HG02938 (cell line): Measurements from ENCODE around the gene NAXD.
"Not testable (repeated sequence)": the region's sequence is repeated elsewhere in the genome, so short reads cannot be mapped to it uniquely, and the experiment has no call there.

Experiments used
- ATAC-seq: cut with Tn5 transposase; IDR thresholded peaks from one replicate; pipeline ENCODE4 v1.9.1; 2021; ENCODE audit warnings: mild to moderate bottlenecking, moderate library complexity; ENCODE audit not compliant: unreplicated experiment

The NAXD gene

GRCh38 chr13:110662777-110663443, 47.6 kb downstream of the NAXD start:
- ATAC-seq = no peak

- ATAC-seq = no peak
Observed at GRCh38 chr13:110663491-110663890, 48.1 kb downstream of the NAXD start.

GRCh38 chr13:110664041-110664440, 48.7 kb downstream of the NAXD start:
- ATAC-seq = no peak

GRCh38 chr13:110664673-110665072, 49.3 kb downstream of the NAXD start:
- no peak for ATAC-seq

GRCh38 chr13:110665491-110666254, 50.3 kb downstream of the NAXD start:
- no peak for ATAC-seq

- ATAC-seq = no peak
Observed at GRCh38 chr13:110666255-110666533, 50.8 kb downstream of the NAXD start.

GRCh38 chr13:110669036-110669435, 53.7 kb downstream of the NAXD start:
- ATAC-seq = no peak

- not testable (repeated sequence) for ATAC-seq
Observed at GRCh38 chr13:110669814-110670213, 54.5 kb downstream of the NAXD start.

- peak; percentile 64 for ATAC-seq
Observed at GRCh38 chr13:110676595-110677587, 61.5 kb downstream of the NAXD start.

GRCh38 chr13:110677731-110678545, 62.6 kb downstream of the NAXD start:
- ATAC-seq = no peak

GRCh38 chr13:110680852-110681251, 65.5 kb downstream of the NAXD start:
- ATAC-seq = no peak

GRCh38 chr13:110681868-110682550, 66.7 kb downstream of the NAXD start:
- no peak for ATAC-seq

GRCh38 chr13:110682746-110683145, 67.4 kb downstream of the NAXD start:
- ATAC-seq = no peak

- ATAC-seq = no peak
Observed at GRCh38 chr13:110683203-110683883, 68.0 kb downstream of the NAXD start.

- no peak for ATAC-seq
Observed at GRCh38 chr13:110683921-110684320, 68.6 kb downstream of the NAXD start.

GRCh38 chr13:110684388-110685056, 69.2 kb downstream of the NAXD start:
- ATAC-seq = no peak

GRCh38 chr13:110685305-110686020, 70.1 kb downstream of the NAXD start:
- no peak for ATAC-seq

GRCh38 chr13:110687736-110688135, 72.4 kb downstream of the NAXD start:
- ATAC-seq = no peak
